Measurements from ENCODE around the gene EPHA8.

EPHA8 gene

GRCh38 chr1:22651941-22652856 is 88.9 kb downstream of the EPHA8 start:
- DNase-seq: no peak

- DNase-seq: no peak
Observed at GRCh38 chr1:22652881-22653316, 89.6 kb downstream of the EPHA8 start, which contains the start of gene C1QB. C1QB (plus strand) TSS chr1:22653236; CDS start chr1:22659463, 6,227 bp downstream.
